Transverse colon (tissue), 4 donors: ENCODE results near the gene CENPL. TPM values are rescaled to one million over a fixed set of nuclear protein-coding genes. Genes with fewer than 3 reads are reported as not detected.

Experiments
- DNase-seq: peaks from one replicate; pipeline ENCODE4 v3.0.0-alpha.2; 2019
- H3K27ac ChIP-seq, 4 donors: fragments of 200-600 bp; sonication (generic); 2 replicates each; pipeline ENCODE4 v1.5.1; 2016 to 2018; ENCODE audit warnings: inconsistent platforms in 4 of 4
- H3K27me3 ChIP-seq: fragments of 200-600 bp; sonication (generic); 2 replicates; pipeline ENCODE4 v1.5.1; 2017; ENCODE audit warnings: inconsistent platforms
- H3K36me3 ChIP-seq, 4 donors: fragments of 200-600 bp; sonication (generic); 2 replicates each; pipeline ENCODE4 v1.5.1; 2017 to 2019; ENCODE audit warnings: inconsistent platforms in 4 of 4
- H3K4me1 ChIP-seq, 4 donors: fragments of 200-600 bp; sonication (generic); 2 replicates each; pipeline ENCODE4 v1.5.1; 2017 to 2020; ENCODE audit warnings: inconsistent platforms in 4 of 4
- H3K4me3 ChIP-seq, 4 donors: fragments of 200-600 bp; sonication (generic); 1 replicate in 1 of 4; 2 replicates in 3 of 4; pipeline versions ENCODE4 v1.5.1 to v1.6.1; 2017 to 2019; ENCODE audit warnings: inconsistent platforms in 4 of 4
- H3K9me3 ChIP-seq, 2 donors: fragments of 200-600 bp; sonication (generic); 2 replicates each; pipeline ENCODE4 v1.5.1; 2017 to 2019; ENCODE audit warnings: inconsistent platforms in 2 of 2
- CTCF ChIP-seq, 5 experiments: fragments of 200-600 bp in 3 of 5; fragments of 450-650 bp in 2 of 5; sonication (generic) in 3 of 5; IDR thresholded peaks; 1 replicate in 2 of 5; 2 replicates in 3 of 5; pipeline ENCODE4 v1.5.1; 2016 to 2017; ENCODE audit warnings: antibody characterized with exemption in 5 of 5, inconsistent platforms in 3 of 5, mild to moderate bottlenecking in 2 of 5, moderate library complexity in 1 of 5
- EP300 ChIP-seq: sonication (generic); formaldehyde crosslinking; IDR thresholded peaks from one replicate; pipeline ENCODE4 v1.6.1; 2017; ENCODE audit warnings: antibody characterized with exemption, low read depth
- POLR2A ChIP-seq: fragments of 450-650 bp; IDR thresholded peaks from one replicate; pipeline ENCODE4 v1.6.1; 2016; ENCODE audit warnings: antibody characterized with exemption, mild to moderate bottlenecking, moderate library complexity
- POLR2AphosphoS5 ChIP-seq, 3 donors: sonication (generic); formaldehyde crosslinking; IDR thresholded peaks; one replicate each; pipeline ENCODE4 v1.6.1; 2016; ENCODE audit warnings: antibody characterized with exemption in 3 of 3
- WGBS, 2 donors: methylation state at CpG; one replicate each; pipeline ENCODE4 v1.1.5; 2018; ENCODE audit warnings: low coverage in 1 of 2; 5-methylcytosine and 5-hydroxymethylcytosine counted together
- in situ Hi-C, 4 donors: fragments of 200-750 bp; cut with MboI; loops; one replicate each; pipeline versions ENCODE4 v1.15.0 to v1.15.1; 2017; ENCODE audit warnings: low sequenced_read_pairs in 3 of 4, low pct_ligation_motif_present in 1 of 4, low pct_unique_long_range_greater_than_20kb in 1 of 4
- intact Hi-C: fragments of 100-400 bp; cut with DNase I; formaldehyde crosslinking; loops from one replicate; pipeline ENCODE4 v1.15.1; 2023; ENCODE audit warnings: low total_unique reads
- total RNA-seq, 4 donors: library from RNA; depleted of rRNA; stranded (reverse); fragments of >200 nt; gene quantifications; one replicate each; pipeline ENCODE4 v1.1.0, GENCODE V29; 2016

CENPL gene
- total RNA-seq, 4 donors from 2014 or later = 4.3 to 6.7 (median 4.9) TPM; not detected in 1

GRCh38 chr1:173832748-173833147, 8.1 kb upstream of the CENPL start:
- no peaks in the 10 kb centered on the region for H3K9me3 ChIP-seq
- H3K36me3 ChIP-seq = peaks cover 0 to 64% (median 15%) of the 10 kb centered on the region in 4 donors
- TF ChIP-seq POLR2AphosphoS5 (IDR thresholded peaks at IDR 0.05) = no peak
- no peak for TF ChIP-seq CTCF (IDR thresholded peaks at IDR 0.05)
- no peak for TF ChIP-seq EP300
- TF ChIP-seq POLR2A = no peak
- H3K4me1 ChIP-seq = no peaks in the 10 kb centered on the region
- no peaks in the 10 kb centered on the region for H3K27me3 ChIP-seq
- no peak overlapping the region for H3K4me3 ChIP-seq
- 95% methylated on average over 1 of the region's 1 CpG; no CpG with 5 or more reads in 1 of the 2 donors for WGBS, 2 donors
- intact Hi-C loops (no loop called here), in situ Hi-C loops (no loop called here)
- no peak for DNase-seq
- H3K27ac ChIP-seq = no peak overlapping the region

GRCh38 chr1:173827611-173828010, 2.9 kb upstream of the CENPL start:
- DNase-seq = no peak
- no peaks in the 10 kb centered on the region for H3K9me3 ChIP-seq
- in situ Hi-C loops = loop anchor here in 1 of 4 donors (10.0 kb wide), 1 partner anchor 393 kb away; no protein-coding TSS in a partner anchor
- H3K4me1 ChIP-seq = peaks cover 8 to 27% (median 8%) of the 10 kb centered on the region in 4 donors
- no peak overlapping the region for H3K27ac ChIP-seq
- no peak overlapping the region for H3K4me3 ChIP-seq
- 84 to 88% methylated on average over 2 of the region's 2 CpGs for WGBS, 2 donors
- intact Hi-C loops = loop anchor here (10.0 kb wide), 1 partner anchor 403 kb away; no protein-coding TSS in a partner anchor
- TF ChIP-seq EP300 = no peak
- no peak for TF ChIP-seq POLR2AphosphoS5 (IDR thresholded peaks at IDR 0.05)
- TF ChIP-seq POLR2A = no peak
- no peak for TF ChIP-seq CTCF (IDR thresholded peaks at IDR 0.05)
- no peaks in the 10 kb centered on the region for H3K27me3 ChIP-seq
- peaks cover 0 to 20% (median 0%) of the 10 kb centered on the region in 4 donors for H3K36me3 ChIP-seq

GRCh38 chr1:173823781-173824314, 835 bp downstream of the CENPL start:
- 0% methylated on average over 5 to 18 of the region's 25 CpGs for WGBS, 2 donors
- Histone ChIP-seq H3K36me3 (no peaks in the 10 kb centered on the region), H3K27ac (peak overlapping the region; percentile 91 to 94 (median 92)), H3K27me3 (no peaks in the 10 kb centered on the region), H3K4me3 (peak overlapping the region; percentile 42 to 89 (median 64)), H3K4me1 (peaks cover 8 to 32% (median 8%) of the 10 kb centered on the region in 4 donors), H3K9me3 (no peaks in the 10 kb centered on the region)
- TF ChIP-seq POLR2AphosphoS5 (IDR thresholded peaks at IDR 0.05) = no peak
- TF ChIP-seq EP300 = no peak
- no peak for TF ChIP-seq POLR2A
- TF ChIP-seq CTCF (IDR thresholded peaks at IDR 0.05) = no peak
- DNase-seq = no peak
- in situ Hi-C loops = loop anchor here in 3 of 4 donors (10.0 to 25.0 kb wide), 3 partner anchors 387 to 1087 kb away; no protein-coding TSS in a partner anchor
- intact Hi-C loops = loop anchor here (10.0 kb wide), 1 partner anchor 399 kb away; no protein-coding TSS in a partner anchor

- WGBS, 2 donors = 91 to 92% methylated on average over 1 to 4 of the region's 4 CpGs
- peaks cover 8 to 32% (median 8%) of the 10 kb centered on the region in 4 donors for H3K4me1 ChIP-seq
- no peak overlapping the region for H3K27ac ChIP-seq
- no peak for TF ChIP-seq EP300
- TF ChIP-seq POLR2AphosphoS5 (IDR thresholded peaks at IDR 0.05) = no peak
- TF ChIP-seq POLR2A = no peak
- no peak for TF ChIP-seq CTCF (IDR thresholded peaks at IDR 0.05)
- H3K36me3 ChIP-seq = no peaks in the 10 kb centered on the region
- no peaks in the 10 kb centered on the region for H3K9me3 ChIP-seq
- no peaks in the 10 kb centered on the region for H3K27me3 ChIP-seq
- DNase-seq = no peak
- in situ Hi-C loops = loop anchor here in 3 of 4 donors (10.0 to 25.0 kb wide), 3 partner anchors 384 to 1084 kb away; no protein-coding TSS in a partner anchor
- no peak overlapping the region for H3K4me3 ChIP-seq
- intact Hi-C loops = loop anchor here (10.0 kb wide), 1 partner anchor 397 kb away; no protein-coding TSS in a partner anchor
Observed at GRCh38 chr1:173821680-173822079, 3.0 kb downstream of the CENPL start.
